HUES48 (cell line): ENCODE data around the gene DDB1.

Source experiments
- H3K27ac ChIP-seq: one replicate; pipeline ENCODE4 v1.7.0; 2013; ENCODE audit warnings: low read depth, low read length, inconsistent platforms
- H3K27me3 ChIP-seq: 2 replicates; pipeline ENCODE4 v1.6.1; 2013; ENCODE audit warnings: mild to moderate bottlenecking, low read length; ENCODE audit not compliant: control insufficient read depth, insufficient read depth
- H3K36me3 ChIP-seq: 2 replicates; pipeline ENCODE4 v1.6.1; 2013; ENCODE audit warnings: low read length; ENCODE audit not compliant: control insufficient read depth, insufficient read depth
- H3K4me1 ChIP-seq: 2 replicates; pipeline ENCODE4 v1.6.1; 2013; ENCODE audit warnings: mild to moderate bottlenecking, low read length; ENCODE audit not compliant: control insufficient read depth, insufficient read depth
- H3K4me3 ChIP-seq: 2 replicates; pipeline ENCODE4 v1.5.1; 2013; ENCODE audit warnings: mild to moderate bottlenecking, low read depth, low read length
- H3K9ac ChIP-seq: 2 replicates; pipeline ENCODE4 v1.6.1; 2013; ENCODE audit warnings: mild to moderate bottlenecking, low read depth, low read length, moderate library complexity
- H3K9me3 ChIP-seq: 2 replicates; pipeline ENCODE4 v1.6.1; 2013; ENCODE audit warnings: low read length; ENCODE audit not compliant: control insufficient read depth, insufficient read depth

The DDB1 gene

DNA sequence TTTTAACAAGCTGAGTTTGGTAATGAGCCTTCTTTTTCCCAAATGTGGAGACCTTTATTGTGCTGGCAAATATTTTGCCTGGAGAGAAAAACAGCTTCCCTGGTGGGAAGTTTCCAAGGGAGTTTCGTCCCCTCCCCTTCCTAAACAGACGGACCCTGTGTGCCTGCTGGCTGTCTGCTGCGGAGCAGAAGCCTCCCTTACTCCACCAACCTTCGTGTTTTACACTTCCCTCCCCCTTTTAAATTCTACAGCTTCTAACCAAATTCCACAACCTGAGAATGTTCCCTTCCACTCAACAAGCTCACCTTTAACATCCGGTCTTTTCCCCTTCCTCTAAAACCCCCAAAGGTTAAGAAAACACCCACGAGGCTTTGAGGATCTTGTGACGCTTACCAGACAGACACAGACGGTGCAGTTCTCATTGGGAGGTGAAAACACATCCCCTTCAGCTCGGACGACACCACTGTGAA is 54.9 kb downstream of the DDB1 start:
- no peak overlapping the region for H3K27ac ChIP-seq
- H3K36me3 ChIP-seq: peaks cover 52% of the 10 kb centered on the region
- peaks cover 19% of the 10 kb centered on the region for H3K4me1 ChIP-seq
- H3K9ac ChIP-seq: no peak overlapping the region
- no peaks in the 10 kb centered on the region for H3K27me3 ChIP-seq
- H3K9me3 ChIP-seq: no peaks in the 10 kb centered on the region
- no peak overlapping the region for H3K4me3 ChIP-seq

GRCh38 chr11:61277186-61278000 is 55.5 kb downstream of the DDB1 start:
- no peaks in the 10 kb centered on the region for H3K9me3 ChIP-seq
- no peak overlapping the region for H3K9ac ChIP-seq
- no peak overlapping the region for H3K27ac ChIP-seq
- peaks cover 52% of the 10 kb centered on the region for H3K36me3 ChIP-seq
- no peak overlapping the region for H3K4me3 ChIP-seq
- H3K27me3 ChIP-seq: no peaks in the 10 kb centered on the region
- peaks cover 19% of the 10 kb centered on the region for H3K4me1 ChIP-seq

DNA sequence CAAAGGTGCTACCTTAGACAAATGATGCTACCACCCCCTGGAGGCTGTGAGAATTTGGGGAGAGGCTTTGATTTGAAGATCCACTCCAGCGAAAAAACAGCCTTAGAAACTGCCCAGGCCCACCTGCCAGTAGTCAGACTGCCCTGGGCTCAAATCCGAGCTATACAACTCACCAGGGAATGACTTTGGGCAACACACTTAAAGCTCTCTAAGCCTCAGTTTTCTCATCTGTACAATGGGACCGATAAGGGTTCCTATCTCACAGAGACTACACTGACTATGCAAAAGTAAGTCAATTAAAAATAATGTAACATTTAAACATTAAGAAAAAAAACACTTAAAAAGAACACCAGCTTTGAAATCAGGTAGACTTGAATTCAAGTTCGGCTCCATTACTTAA is 57.7 kb downstream of the DDB1 start:
- no peak overlapping the region for H3K27ac ChIP-seq
- peaks cover 56% of the 10 kb centered on the region for H3K36me3 ChIP-seq
- no peak overlapping the region for H3K9ac ChIP-seq
- H3K27me3 ChIP-seq: no peaks in the 10 kb centered on the region
- H3K9me3 ChIP-seq: no peaks in the 10 kb centered on the region
- H3K4me1 ChIP-seq: peaks cover 4% of the 10 kb centered on the region
- no peak overlapping the region for H3K4me3 ChIP-seq

- Histone ChIP-seq H3K4me3 (no peak overlapping the region), H3K27me3 (no peaks in the 10 kb centered on the region), H3K36me3 (peaks cover 57% of the 10 kb centered on the region), H3K9ac (no peak overlapping the region), H3K9me3 (no peaks in the 10 kb centered on the region), H3K27ac (no peak overlapping the region), H3K4me1 (no peaks in the 10 kb centered on the region)
These were observed 58.8 kb downstream of the DDB1 start for GRCh38 chr11:61274084-61274483.

DNA sequence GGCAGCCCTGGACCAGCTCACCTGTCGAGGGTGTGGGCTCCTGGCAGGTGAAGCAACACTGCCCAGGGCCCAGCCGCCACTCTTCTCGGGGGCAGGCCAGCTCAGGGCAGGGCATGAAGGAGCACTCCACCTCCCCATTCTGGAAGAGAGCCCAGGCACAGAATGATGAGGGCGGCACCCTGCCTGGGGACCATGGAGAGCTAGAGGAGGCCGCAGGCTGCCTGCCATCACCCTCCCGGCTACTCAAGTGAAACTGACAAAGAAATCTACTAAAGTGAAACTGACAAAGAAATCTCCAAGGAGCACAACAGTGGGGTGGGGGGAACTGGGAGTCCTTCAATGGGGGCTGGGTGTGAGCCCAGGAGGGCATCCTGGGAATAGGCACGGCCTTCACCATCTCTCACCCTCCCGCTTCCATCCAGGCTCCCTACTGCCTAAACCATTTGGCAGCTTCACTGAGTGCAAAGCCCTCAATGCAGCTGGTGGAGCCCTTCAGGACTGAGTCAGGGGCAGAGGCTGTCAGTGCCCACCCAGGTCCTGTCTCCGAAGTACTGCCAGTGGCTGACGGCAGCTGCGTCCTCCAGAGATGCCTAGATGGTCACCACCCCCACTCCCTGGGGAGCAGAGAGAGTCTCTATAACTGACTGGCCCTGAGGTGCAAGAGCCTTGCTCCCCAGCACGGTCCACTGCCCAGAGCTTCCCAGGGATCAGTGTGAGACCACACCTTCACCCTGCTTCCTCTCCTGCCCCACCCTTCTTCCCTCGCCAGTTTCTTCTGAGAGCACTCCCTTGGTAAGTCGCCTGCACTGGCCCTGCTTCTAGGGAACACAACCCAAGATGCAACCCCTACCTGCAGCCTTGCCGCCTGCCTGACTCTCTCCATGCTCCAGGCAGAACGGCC is 59.5 kb downstream of the DDB1 start:
- Histone ChIP-seq H3K9ac (no peak overlapping the region), H3K36me3 (peaks cover 55% of the 10 kb centered on the region), H3K4me3 (no peak overlapping the region), H3K9me3 (no peaks in the 10 kb centered on the region), H3K27me3 (no peaks in the 10 kb centered on the region), H3K27ac (no peak overlapping the region), H3K4me1 (no peaks in the 10 kb centered on the region)

DNA sequence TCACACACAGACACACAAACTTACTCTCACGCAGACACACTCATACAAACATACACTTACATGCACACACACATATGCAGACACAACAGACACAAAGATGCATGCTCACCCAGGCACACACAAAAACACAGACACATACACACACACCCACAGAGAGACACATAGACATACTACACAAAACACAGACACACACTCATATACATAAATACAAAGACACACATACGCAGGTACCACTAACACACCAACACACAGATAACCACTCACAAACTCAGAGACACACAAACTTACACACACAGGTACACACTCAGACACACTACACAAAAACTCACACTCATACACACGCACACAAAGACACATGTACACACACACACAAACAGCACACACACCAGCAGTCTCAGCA is 60.2 kb downstream of the DDB1 start:
- Histone ChIP-seq H3K9ac (no peak overlapping the region), H3K36me3 (peaks cover 48% of the 10 kb centered on the region), H3K27me3 (no peaks in the 10 kb centered on the region), H3K9me3 (no peaks in the 10 kb centered on the region), H3K4me3 (no peak overlapping the region), H3K27ac (no peak overlapping the region), H3K4me1 (no peaks in the 10 kb centered on the region)

DNA sequence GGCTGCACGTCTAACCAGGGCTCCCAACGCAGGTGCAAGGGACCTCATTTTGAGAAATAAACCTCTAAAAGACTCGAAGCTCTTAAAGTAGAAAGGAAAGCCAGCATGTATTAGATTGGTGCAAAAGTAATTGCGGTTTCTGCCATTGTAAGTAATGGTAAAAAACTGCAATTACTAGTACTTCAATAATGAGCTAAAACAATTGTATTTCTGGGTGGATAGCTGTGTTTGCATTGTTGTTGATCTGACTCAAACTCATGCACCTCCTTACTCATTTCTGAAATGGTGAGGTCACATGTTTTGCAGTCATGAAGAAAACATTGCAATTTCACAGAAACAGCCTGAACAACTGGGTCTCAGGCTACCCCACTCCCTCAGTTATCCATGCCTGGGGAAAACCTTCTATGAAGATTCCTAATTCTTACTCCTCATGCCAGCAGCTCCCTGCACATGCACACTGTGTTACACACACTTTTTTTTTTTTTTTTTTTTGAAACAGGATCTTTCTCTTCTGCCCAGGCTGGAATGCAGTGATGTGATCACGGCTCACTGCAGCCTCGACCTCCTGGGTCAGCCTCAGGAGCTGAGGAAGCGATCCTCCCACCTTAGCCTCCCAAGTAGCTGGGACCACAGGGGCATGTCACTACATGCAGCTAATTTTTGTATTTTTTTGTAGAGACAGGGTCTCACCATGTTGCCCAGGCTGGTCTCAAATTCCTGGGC is 62.4 kb downstream of the DDB1 start:
- Histone ChIP-seq H3K4me3 (no peak overlapping the region), H3K9ac (no peak overlapping the region), H3K4me1 (no peaks in the 10 kb centered on the region), H3K36me3 (peaks cover 40% of the 10 kb centered on the region), H3K27me3 (no peaks in the 10 kb centered on the region), H3K9me3 (no peaks in the 10 kb centered on the region), H3K27ac (no peak overlapping the region)

DNA sequence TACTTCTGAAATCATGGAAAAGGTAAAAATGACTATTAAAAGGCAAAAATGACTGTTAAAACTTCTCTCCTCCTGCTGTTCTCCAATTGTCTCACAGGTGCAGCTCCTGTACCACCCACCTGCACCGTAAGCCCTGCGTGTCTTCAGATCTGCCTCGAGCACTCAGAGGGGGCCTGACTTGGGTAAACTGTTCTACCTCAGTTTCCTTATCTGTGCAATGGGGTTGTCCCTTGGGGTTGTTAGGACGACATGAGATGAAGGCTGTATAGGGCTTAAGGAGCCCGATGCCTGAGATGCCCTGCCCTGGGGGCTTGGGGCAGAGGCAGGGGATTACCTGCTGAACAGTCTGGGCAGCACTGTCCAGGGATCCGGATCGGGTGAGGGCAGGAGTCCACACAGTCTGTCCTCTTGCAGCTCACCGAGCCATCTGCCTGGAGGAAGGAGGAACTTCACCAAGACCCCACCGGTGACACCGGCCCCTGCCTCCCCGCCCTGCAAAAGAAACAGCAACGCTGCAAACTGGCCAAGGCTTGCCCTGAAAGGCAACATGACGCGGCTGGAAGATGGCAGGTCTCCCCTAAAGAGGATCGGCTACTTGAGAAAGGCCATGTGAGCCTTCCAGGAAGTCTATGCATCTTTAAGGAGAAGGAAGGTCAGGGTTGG is 64.2 kb downstream of the DDB1 start:
- Histone ChIP-seq H3K4me3 (no peak overlapping the region), H3K27ac (no peak overlapping the region), H3K9me3 (no peaks in the 10 kb centered on the region), H3K36me3 (peaks cover 23% of the 10 kb centered on the region), H3K9ac (no peak overlapping the region), H3K27me3 (no peaks in the 10 kb centered on the region), H3K4me1 (no peaks in the 10 kb centered on the region)

DNA sequence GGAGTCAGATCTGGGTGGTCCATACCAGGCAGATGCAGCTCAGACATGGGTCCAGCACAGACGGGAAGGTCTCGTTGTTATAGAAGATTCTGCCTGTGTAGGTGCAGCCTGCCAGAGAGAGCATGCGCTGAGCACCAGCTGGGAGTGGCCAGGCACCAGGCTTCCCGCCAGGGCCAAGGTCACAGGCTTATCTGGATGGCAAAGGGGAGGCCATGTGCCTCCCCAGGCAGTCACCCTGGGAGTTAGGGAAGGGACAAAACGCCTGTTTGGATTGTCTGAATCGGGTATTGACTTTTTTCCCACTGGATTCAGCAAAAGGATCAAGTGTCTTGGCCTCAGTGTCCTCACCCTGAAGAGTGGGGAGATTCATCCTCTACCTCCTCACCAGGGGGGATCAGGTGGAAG is 65.5 kb downstream of the DDB1 start:
- no peaks in the 10 kb centered on the region for H3K27me3 ChIP-seq
- no peak overlapping the region for H3K9ac ChIP-seq
- H3K27ac ChIP-seq: no peak overlapping the region
- H3K4me1 ChIP-seq: no peaks in the 10 kb centered on the region
- no peak overlapping the region for H3K4me3 ChIP-seq
- H3K36me3 ChIP-seq: peaks cover 29% of the 10 kb centered on the region
- no peaks in the 10 kb centered on the region for H3K9me3 ChIP-seq

DNA sequence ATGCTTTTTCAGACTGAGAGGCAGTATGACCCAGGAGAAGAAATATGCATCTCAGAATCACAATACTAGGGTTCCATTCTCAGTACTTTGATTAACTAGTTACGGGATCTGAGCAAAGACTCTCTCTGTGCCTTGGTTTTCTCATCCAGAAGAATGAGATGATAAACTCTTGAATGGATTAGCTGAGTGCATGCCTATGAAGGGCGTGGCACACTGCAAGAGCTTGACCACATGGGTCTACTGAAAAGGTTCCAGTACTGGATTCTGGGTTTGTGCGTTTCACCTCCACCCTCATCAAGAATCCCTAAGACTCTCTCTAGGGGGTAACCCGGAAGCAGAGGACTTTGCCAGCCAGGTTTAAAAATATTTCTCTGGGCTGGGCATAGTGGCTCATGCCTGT is 66.3 kb downstream of the DDB1 start:
- no peaks in the 10 kb centered on the region for H3K4me1 ChIP-seq
- H3K4me3 ChIP-seq: no peak overlapping the region
- H3K9ac ChIP-seq: no peak overlapping the region
- peaks cover 21% of the 10 kb centered on the region for H3K36me3 ChIP-seq
- no peaks in the 10 kb centered on the region for H3K27me3 ChIP-seq
- no peaks in the 10 kb centered on the region for H3K9me3 ChIP-seq
- H3K27ac ChIP-seq: no peak overlapping the region
